Activated CD4-positive, alpha-beta T cell treated with anti-CD3 and anti-CD28 coated beads, Interleukin-2, amount 50 U/mL, for 24 hours (primary cell): ENCODE data around the gene CTIF.

Source experiments
- DNase-seq, 2 donors: peaks; one replicate each; pipeline ENCODE4 v3.0.0-alpha.2; 2020; ENCODE audit warnings: low read depth in 1 of 2, low spot score in 1 of 2

Gene CTIF

GRCh38 chr18:48827291-48828193, 288.7 kb downstream of the CTIF start:
- DNase-seq, result no peak

GRCh38 chr18:48828194-48828545, 289.3 kb downstream of the CTIF start:
- DNase-seq, result no peak

GRCh38 chr18:48828691-48829442, 290.0 kb downstream of the CTIF start:
- no peak for DNase-seq

GRCh38 chr18:48829443-48830149, 290.8 kb downstream of the CTIF start:
- no peak for DNase-seq

- no peak for DNase-seq
Measured at GRCh38 chr18:48831113-48831759, 292.4 kb downstream of the CTIF start.

- no peak for DNase-seq
Measured at GRCh38 chr18:48831802-48832201, 293.0 kb downstream of the CTIF start.

GRCh38 chr18:48832938-48833700, 294.3 kb downstream of the CTIF start:
- DNase-seq, result no peak

GRCh38 chr18:48833701-48834412, 295.0 kb downstream of the CTIF start:
- DNase-seq, result peak in 1 of 2 donors; percentile 41

- DNase-seq, result peak; percentile 44 to 64
Measured at GRCh38 chr18:48834413-48835031, 295.7 kb downstream of the CTIF start.

GRCh38 chr18:48835119-48835518, 296.3 kb downstream of the CTIF start:
- no peak for DNase-seq

GRCh38 chr18:48835745-48836170, 296.9 kb downstream of the CTIF start:
- no peak for DNase-seq

GRCh38 chr18:48836231-48836805, 297.5 kb downstream of the CTIF start:
- DNase-seq, result no peak

- no peak for DNase-seq
Measured at GRCh38 chr18:48836806-48837615, 298.2 kb downstream of the CTIF start.

- DNase-seq, result no peak
Measured at GRCh38 chr18:48837676-48838075, 298.8 kb downstream of the CTIF start.

- DNase-seq, result no peak
Measured at GRCh38 chr18:48838166-48838775, 299.4 kb downstream of the CTIF start.

- no peak for DNase-seq
Measured at GRCh38 chr18:48838921-48839818, 300.3 kb downstream of the CTIF start.
